Skeletal muscle tissue (tissue), 4 donors: Measurements from ENCODE around the gene EVI5L. TPM values are rescaled to one million over a fixed set of nuclear protein-coding genes. Genes with fewer than 3 reads are reported as not detected.
"Not testable (repeated sequence)": the region's sequence is repeated elsewhere in the genome, so short reads cannot be mapped to it uniquely, and the experiment has no call there.

Experiments used
- H3K27ac ChIP-seq: one replicate; pipeline ENCODE4 v1.7.0; 2013; ENCODE audit warnings: mild to moderate bottlenecking, low read depth, low read length, inconsistent platforms
- H3K27me3 ChIP-seq, 3 donors: one replicate each; pipeline ENCODE4 v1.7.0; 2013; ENCODE audit warnings: low read length in 3 of 3; ENCODE audit not compliant: control insufficient read depth in 3 of 3, insufficient read depth in 3 of 3
- H3K36me3 ChIP-seq, 3 donors: one replicate each; pipeline ENCODE4 v1.7.0; 2013; ENCODE audit warnings: low read length in 3 of 3; ENCODE audit not compliant: control insufficient read depth in 3 of 3, insufficient read depth in 3 of 3
- H3K4me1 ChIP-seq, 3 donors: one replicate each; pipeline ENCODE4 v1.7.0; 2013; ENCODE audit warnings: low read length in 3 of 3, mild to moderate bottlenecking in 3 of 3; ENCODE audit not compliant: control insufficient read depth in 3 of 3, insufficient read depth in 3 of 3
- H3K4me3 ChIP-seq, 3 donors: one replicate each; pipeline ENCODE4 v1.7.0; 2013; ENCODE audit warnings: low read length in 3 of 3
- H3K9ac ChIP-seq, 3 donors: one replicate each; pipeline ENCODE4 v1.7.0; 2013; ENCODE audit warnings: low read length in 3 of 3, mild to moderate bottlenecking in 3 of 3, moderate library complexity in 2 of 3, low read depth in 1 of 3
- H3K9me3 ChIP-seq, 3 donors: one replicate each; pipeline ENCODE4 v1.7.0; 2013; ENCODE audit warnings: low read length in 3 of 3; ENCODE audit not compliant: control insufficient read depth in 3 of 3
- total RNA-seq: library from RNA; depleted of rRNA; stranded (reverse); fragments of >200 nt; gene quantifications from one replicate; pipeline ENCODE4 v1.2.3, GENCODE V29; 2014
- donor health status: Osteomylitis.

Gene EVI5L
- total RNA-seq, 1 donor from 2014 or later, result 9.4 TPM

GRCh38 chr19:7792281-7792680 is 37.7 kb upstream of the EVI5L start:
- Histone ChIP-seq H3K27ac (no peak overlapping the region), H3K4me3 (no peak overlapping the region), H3K27me3 (peaks cover 19 to 31% (median 24%) of the 10 kb centered on the region in 3 donors), H3K9me3 (no peaks in the 10 kb centered on the region), H3K9ac (no peak overlapping the region), H3K36me3 (no peaks in the 10 kb centered on the region), H3K4me1 (no peaks in the 10 kb centered on the region)

- H3K27ac ChIP-seq, H3K4me3 ChIP-seq, H3K36me3 ChIP-seq, H3K4me1 ChIP-seq, H3K9ac ChIP-seq, H3K9me3 ChIP-seq: not testable (repeated sequence)
- H3K27me3 ChIP-seq, result peaks cover 15 to 27% (median 20%) of the 10 kb centered on the region in 3 donors
These were observed 37.3 kb upstream of the EVI5L start for GRCh38 chr19:7792701-7793100.

- Histone ChIP-seq H3K36me3 (no peaks in the 10 kb centered on the region), H3K27ac (no peak overlapping the region), H3K27me3 (peaks cover 15 to 19% (median 16%) of the 10 kb centered on the region in 3 donors)
These were observed 36.5 kb upstream of the EVI5L start for GRCh38 chr19:7793493-7793892.

GRCh38 chr19:7795555-7796161 is 34.4 kb upstream of the EVI5L start:
- peaks cover 6 to 12% (median 9%) of the 10 kb centered on the region in 3 donors for H3K27me3 ChIP-seq
- H3K36me3 ChIP-seq, result no peaks in the 10 kb centered on the region
- H3K4me3 ChIP-seq, result no peak overlapping the region
- H3K9ac ChIP-seq, result no peak overlapping the region
- H3K4me1 ChIP-seq, result no peaks in the 10 kb centered on the region
- H3K27ac ChIP-seq, result no peak overlapping the region
- H3K9me3 ChIP-seq, result no peaks in the 10 kb centered on the region

More at GRCh38 chr19:7793493-7793892, 36.5 kb upstream of the EVI5L start:
- Histone ChIP-seq H3K9me3 (no peaks in the 10 kb centered on the region), H3K4me1 (no peaks in the 10 kb centered on the region), H3K9ac (no peak overlapping the region), H3K4me3 (no peak overlapping the region)

- no peak overlapping the region for H3K9ac ChIP-seq
- H3K4me3 ChIP-seq, result peak overlapping the region in 1 of 3 donors; percentile 29
- H3K4me1 ChIP-seq, result no peaks in the 10 kb centered on the region
- H3K9me3 ChIP-seq, result no peaks in the 10 kb centered on the region
- H3K27ac ChIP-seq, result no peak overlapping the region
- H3K27me3 ChIP-seq, result peaks cover 13 to 20% (median 18%) of the 10 kb centered on the region in 3 donors
- H3K36me3 ChIP-seq, result no peaks in the 10 kb centered on the region
These were observed 30.2 kb upstream of the EVI5L start for GRCh38 chr19:7799640-7800355.

- Histone ChIP-seq H3K27me3 (peaks cover 13 to 20% (median 18%) of the 10 kb centered on the region in 3 donors), H3K9ac (no peak overlapping the region), H3K4me3 (no peak overlapping the region), H3K9me3 (no peaks in the 10 kb centered on the region), H3K36me3 (no peaks in the 10 kb centered on the region), H3K27ac (no peak overlapping the region), H3K4me1 (no peaks in the 10 kb centered on the region)
These were observed 28.9 kb upstream of the EVI5L start for GRCh38 chr19:7801020-7801570.

- Histone ChIP-seq H3K9me3 (no peaks in the 10 kb centered on the region), H3K4me3 (no peak overlapping the region), H3K9ac (no peak overlapping the region), H3K36me3 (no peaks in the 10 kb centered on the region), H3K27ac (no peak overlapping the region), H3K27me3 (peaks cover 7 to 12% (median 12%) of the 10 kb centered on the region in 3 donors), H3K4me1 (no peaks in the 10 kb centered on the region)
These were observed 23.8 kb upstream of the EVI5L start for GRCh38 chr19:7806234-7806633.

- Histone ChIP-seq H3K36me3 (no peaks in the 10 kb centered on the region), H3K9ac (no peak overlapping the region), H3K27me3 (peaks cover 6 to 12% (median 12%) of the 10 kb centered on the region in 3 donors), H3K27ac (no peak overlapping the region), H3K9me3 (peaks cover 3 to 5% (median 4%) of the 10 kb centered on the region in 3 donors), H3K4me3 (no peak overlapping the region), H3K4me1 (no peaks in the 10 kb centered on the region)
These were observed 23.1 kb upstream of the EVI5L start for GRCh38 chr19:7806876-7807275.

GRCh38 chr19:7808108-7808507 is 21.9 kb upstream of the EVI5L start:
- no peaks in the 10 kb centered on the region for H3K36me3 ChIP-seq
- no peak overlapping the region for H3K9ac ChIP-seq
- no peak overlapping the region for H3K27ac ChIP-seq
- no peaks in the 10 kb centered on the region for H3K4me1 ChIP-seq
- peaks cover 3 to 8% (median 4%) of the 10 kb centered on the region in 3 donors for H3K9me3 ChIP-seq
- no peak overlapping the region for H3K4me3 ChIP-seq
- H3K27me3 ChIP-seq, result peaks cover 6 to 12% (median 6%) of the 10 kb centered on the region in 3 donors

- H3K9me3 ChIP-seq, result peaks cover 3 to 8% (median 4%) of the 10 kb centered on the region in 3 donors
- H3K4me3 ChIP-seq, result no peak overlapping the region
- no peaks in the 10 kb centered on the region for H3K36me3 ChIP-seq
- peaks cover 0 to 8% (median 0%) of the 10 kb centered on the region in 3 donors for H3K27me3 ChIP-seq
- H3K27ac ChIP-seq, result no peak overlapping the region
- H3K4me1 ChIP-seq, result no peaks in the 10 kb centered on the region
- no peak overlapping the region for H3K9ac ChIP-seq
These were observed 18.0 kb upstream of the EVI5L start for GRCh38 chr19:7811989-7812388.
